GM12875 (cell line): ENCODE measurements around the gene CD82.
A peak's percentile ranks its signal among the peaks of the same experiment; 100 is the strongest.

Experiments used
- H3K4me3 ChIP-seq: one replicate; pipeline ENCODE4 v1.5.1; 2011; ENCODE audit warnings: low read depth, low read length, control low read depth
- TF ChIP-seq, protein P1 (sequence below): IDR thresholded peaks from 2 replicates; pipeline ENCODE4 v1.5.1; 2011; ENCODE audit warnings: low read depth, mild to moderate bottlenecking, control low read depth, inconsistent platforms, low read length, moderate library complexity, borderline replicate concordance; ENCODE audit not compliant: insufficient read depth

Gene CD82

DNA sequence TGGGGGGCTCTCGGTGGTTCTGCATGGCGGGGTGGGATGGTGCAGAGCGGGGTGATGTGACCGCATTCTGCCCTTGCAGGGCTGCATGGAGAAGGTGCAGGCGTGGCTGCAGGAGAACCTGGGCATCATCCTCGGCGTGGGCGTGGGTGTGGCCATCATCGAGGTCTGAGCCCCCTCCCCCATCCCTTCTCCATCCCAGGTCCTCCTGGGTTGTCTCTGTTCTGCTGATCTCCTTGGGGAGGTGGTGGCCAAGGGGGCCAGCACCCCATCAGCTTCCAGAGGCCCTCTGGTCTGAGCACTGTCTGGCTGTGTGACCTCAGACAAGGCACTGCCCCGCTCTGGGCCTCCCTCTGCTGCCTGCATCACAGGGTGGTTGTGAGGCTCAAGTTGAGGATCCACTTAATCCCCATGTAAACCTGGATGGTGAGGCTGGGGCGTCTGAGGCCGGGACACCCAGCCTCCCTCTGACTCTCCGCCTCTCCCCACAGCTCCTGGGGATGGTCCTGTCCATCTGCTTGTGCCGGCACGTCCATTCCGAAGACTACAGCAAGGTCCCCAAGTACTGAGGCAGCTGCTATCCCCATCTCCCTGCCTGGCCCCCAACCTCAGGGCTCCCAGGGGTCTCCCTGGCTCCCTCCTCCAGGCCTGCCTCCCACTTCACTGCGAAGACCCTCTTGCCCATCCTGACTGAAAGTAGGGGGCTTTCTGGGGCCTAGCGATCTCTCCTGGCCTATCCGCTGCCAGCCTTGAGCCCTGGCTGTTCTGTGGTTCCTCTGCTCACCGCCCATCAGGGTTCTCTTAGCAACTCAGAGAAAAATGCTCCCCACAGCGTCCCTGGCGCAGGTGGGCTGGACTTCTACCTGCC, 53.3 kb downstream of the CD82 start:
- no peak overlapping the region for H3K4me3 ChIP-seq
- TF ChIP-seq, protein P1, sequence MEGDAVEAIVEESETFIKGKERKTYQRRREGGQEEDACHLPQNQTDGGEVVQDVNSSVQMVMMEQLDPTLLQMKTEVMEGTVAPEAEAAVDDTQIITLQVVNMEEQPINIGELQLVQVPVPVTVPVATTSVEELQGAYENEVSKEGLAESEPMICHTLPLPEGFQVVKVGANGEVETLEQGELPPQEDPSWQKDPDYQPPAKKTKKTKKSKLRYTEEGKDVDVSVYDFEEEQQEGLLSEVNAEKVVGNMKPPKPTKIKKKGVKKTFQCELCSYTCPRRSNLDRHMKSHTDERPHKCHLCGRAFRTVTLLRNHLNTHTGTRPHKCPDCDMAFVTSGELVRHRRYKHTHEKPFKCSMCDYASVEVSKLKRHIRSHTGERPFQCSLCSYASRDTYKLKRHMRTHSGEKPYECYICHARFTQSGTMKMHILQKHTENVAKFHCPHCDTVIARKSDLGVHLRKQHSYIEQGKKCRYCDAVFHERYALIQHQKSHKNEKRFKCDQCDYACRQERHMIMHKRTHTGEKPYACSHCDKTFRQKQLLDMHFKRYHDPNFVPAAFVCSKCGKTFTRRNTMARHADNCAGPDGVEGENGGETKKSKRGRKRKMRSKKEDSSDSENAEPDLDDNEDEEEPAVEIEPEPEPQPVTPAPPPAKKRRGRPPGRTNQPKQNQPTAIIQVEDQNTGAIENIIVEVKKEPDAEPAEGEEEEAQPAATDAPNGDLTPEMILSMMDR = no peak

DNA sequence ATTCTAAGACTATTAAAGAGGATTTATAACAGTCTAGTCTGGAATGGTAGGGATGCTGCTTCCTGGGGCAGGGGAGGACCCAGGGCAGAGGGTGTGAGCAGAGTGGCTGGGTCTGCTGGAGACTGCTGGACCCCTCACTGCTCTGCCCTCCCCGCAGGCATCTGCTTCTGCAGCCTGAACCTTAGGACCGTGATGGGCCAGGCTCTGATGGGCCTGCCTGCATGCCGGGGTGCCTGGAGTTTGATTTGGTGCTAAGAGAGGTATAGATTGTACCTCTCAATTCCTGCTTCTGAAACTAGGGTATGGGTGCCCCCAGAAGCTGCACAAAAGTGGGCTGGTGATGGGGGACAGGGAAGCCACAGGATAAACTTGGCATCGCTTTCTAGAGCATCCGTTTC, 54.9 kb downstream of the CD82 start:
- TF ChIP-seq, protein P1 = no peak
- no peak overlapping the region for H3K4me3 ChIP-seq

DNA sequence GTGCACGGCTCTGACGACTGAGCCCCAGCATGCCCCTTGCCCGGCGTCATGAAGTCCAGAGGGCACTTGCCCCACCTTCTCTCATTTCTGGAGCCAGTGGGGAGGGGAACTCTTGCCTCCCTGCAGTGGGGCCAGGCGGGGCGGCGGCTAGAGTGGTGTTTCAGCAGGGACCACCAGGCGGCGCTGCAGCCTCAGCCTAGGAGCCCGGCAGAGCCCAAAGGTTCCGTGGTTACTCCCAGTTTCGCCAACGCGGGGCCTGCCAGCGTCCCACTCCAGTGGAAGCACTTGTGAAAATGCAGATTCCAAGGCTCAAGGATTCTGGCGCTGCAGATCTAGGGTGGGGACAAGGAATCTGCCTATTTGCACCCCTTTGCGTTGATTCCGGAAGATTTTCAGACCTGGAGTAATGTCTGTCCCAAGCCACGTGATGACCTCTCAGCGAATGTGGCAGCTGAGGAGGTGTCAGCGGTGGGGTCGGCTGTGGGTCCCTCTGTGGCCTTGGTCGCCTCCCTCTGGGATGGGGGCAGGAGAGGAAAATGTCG, 55.7 kb downstream of the CD82 start:
- TF ChIP-seq, protein P1 = peak; percentile 95
- no peak overlapping the region for H3K4me3 ChIP-seq

DNA sequence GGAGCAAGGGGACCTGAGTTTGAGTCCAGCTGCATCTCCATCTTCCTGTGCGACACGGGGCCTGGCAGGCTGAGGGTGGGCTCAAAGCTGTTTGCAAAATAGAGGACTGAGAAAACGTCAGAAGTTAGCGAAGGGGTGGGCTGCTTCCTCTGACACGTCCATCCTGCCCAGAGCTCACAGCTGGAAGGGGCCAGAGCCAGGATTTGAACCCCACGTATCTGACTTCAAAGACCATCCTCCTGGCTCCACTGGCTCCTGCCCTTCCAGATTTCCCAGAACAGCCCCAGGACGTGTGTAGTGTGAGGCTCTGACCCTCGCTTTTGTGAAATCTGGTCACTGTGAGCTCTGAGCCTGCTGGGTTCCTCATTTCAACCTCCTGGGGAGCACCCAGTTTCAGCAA, 56.3 kb downstream of the CD82 start:
- TF ChIP-seq, protein P1 = no peak
- H3K4me3 ChIP-seq = no peak overlapping the region

DNA sequence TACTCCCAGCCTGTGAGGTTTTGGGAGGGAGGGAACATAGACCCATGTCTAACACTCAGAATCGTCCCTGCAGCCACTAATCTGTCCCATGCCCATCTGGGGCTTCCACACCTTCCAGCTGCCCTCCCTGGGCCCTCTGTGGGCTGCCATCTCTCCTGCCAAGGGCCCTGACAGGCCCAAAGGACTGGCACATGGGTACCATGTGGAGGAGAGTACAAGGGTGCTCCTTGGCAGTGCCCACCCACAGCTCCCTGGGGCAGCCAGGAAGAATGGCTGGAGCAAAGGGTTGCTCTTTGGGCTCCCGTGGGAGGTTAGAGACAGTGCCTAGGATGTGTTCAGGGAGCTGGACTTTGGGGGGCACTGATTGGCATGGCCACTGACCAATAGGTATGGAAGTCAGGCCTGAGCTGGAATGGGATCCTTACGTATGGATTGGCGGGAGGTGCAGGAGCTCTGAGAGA, 56.8 kb downstream of the CD82 start:
- no peak overlapping the region for H3K4me3 ChIP-seq
- TF ChIP-seq, protein P1 = no peak

DNA sequence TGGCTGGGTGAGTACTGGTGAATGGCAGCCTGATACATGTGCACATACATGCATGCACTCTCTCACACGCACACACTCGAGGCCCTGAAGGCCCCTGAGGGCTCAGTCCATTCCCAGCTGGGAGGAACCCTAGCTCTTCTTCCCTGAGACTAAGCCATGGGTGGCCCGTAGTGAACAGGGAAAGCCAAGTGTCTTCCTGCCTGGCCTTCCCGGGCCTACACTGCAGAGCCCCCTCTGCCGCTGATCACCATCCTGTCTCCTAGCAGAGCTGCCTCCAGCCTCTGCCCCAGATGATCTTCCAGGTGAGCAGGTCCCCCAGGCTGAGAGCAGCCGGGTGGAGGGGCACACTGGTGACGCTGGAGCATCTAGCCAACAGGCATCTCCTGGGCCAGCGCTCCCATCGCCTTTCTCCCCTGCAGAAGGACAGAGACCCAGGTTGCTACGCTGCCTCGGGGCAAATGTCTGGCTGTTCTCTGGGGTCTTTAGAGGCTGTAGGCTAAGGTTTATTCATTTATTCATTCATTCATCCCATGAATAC, 57.3 kb downstream of the CD82 start:
- TF ChIP-seq, protein P1 = no peak
- H3K4me3 ChIP-seq = no peak overlapping the region
